GM12892 (cell line): ENCODE measurements around the gene LTB4R.
"Not testable (repeated sequence)": the region's sequence is repeated elsewhere in the genome, so short reads cannot be mapped to it uniquely, and the experiment has no call there.

Source experiments
- DNase-seq: peaks from one replicate; pipeline ENCODE4 v3.0.0; 2011; ENCODE audit not compliant: insufficient read length
- FAIRE-seq: peaks from 2 replicates; lab custom pipeline; 2011; peaks lifted over from hg19 to GRCh38; lab: Jason Lieb, UNC
- POLR2A ChIP-seq: IDR thresholded peaks from 2 replicates; pipeline ENCODE4 v1.6.1; 2011; ENCODE audit warnings: low read depth, low read length, control low read depth
- POLR2AphosphoS5 ChIP-seq: IDR thresholded peaks from 2 replicates; pipeline ENCODE4 v1.6.1; 2011; ENCODE audit warnings: low read depth, low read length, control low read depth
- TAF1 ChIP-seq: IDR thresholded peaks from 2 replicates; pipeline ENCODE4 v1.6.1; 2011; ENCODE audit warnings: low read depth, mild to moderate bottlenecking, control low read depth, low read length, borderline replicate concordance

Gene LTB4R

DNA sequence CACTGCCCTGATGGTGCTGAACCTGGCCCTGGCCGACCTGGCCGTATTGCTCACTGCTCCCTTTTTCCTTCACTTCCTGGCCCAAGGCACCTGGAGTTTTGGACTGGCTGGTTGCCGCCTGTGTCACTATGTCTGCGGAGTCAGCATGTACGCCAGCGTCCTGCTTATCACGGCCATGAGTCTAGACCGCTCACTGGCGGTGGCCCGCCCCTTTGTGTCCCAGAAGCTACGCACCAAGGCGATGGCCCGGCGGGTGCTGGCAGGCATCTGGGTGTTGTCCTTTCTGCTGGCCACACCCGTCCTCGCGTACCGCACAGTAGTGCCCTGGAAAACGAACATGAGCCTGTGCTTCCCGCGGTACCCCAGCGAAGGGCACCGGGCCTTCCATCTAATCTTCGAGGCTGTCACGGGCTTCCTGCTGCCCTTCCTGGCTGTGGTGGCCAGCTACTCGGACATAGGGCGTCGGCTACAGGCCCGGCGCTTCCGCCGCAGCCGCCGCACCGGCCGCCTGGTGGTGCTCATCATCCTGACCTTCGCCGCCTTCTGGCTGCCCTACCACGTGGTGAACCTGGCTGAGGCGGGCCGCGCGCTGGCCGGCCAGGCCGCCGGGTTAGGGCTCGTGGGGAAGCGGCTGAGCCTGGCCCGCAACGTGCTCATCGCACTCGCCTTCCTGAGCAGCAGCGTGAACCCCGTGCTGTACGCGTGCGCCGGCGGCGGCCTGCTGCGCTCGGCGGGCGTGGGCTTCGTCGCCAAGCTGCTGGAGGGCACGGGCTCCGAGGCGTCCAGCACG, 4.7 kb downstream of the LTB4R start:
- TF ChIP-seq POLR2A (no peak), POLR2AphosphoS5 (no peak), TAF1 (no peak)
- FAIRE-seq (no peak), DNase-seq (no peak)

DNA sequence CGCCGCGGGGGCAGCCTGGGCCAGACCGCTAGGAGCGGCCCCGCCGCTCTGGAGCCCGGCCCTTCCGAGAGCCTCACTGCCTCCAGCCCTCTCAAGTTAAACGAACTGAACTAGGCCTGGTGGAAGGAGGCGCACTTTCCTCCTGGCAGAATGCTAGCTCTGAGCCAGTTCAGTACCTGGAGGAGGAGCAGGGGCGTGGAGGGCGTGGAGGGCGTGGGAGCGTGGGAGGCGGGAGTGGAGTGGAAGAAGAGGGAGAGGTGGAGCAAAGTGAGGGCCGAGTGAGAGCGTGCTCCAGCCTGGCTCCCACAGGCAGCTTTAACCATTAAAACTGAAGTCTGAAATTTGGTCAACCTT, 5.3 kb downstream of the LTB4R start:
- no peak for TF ChIP-seq POLR2AphosphoS5
- TF ChIP-seq POLR2A: no peak
- no peak for TF ChIP-seq TAF1
- FAIRE-seq: no peak
- DNase-seq: no peak

DNA sequence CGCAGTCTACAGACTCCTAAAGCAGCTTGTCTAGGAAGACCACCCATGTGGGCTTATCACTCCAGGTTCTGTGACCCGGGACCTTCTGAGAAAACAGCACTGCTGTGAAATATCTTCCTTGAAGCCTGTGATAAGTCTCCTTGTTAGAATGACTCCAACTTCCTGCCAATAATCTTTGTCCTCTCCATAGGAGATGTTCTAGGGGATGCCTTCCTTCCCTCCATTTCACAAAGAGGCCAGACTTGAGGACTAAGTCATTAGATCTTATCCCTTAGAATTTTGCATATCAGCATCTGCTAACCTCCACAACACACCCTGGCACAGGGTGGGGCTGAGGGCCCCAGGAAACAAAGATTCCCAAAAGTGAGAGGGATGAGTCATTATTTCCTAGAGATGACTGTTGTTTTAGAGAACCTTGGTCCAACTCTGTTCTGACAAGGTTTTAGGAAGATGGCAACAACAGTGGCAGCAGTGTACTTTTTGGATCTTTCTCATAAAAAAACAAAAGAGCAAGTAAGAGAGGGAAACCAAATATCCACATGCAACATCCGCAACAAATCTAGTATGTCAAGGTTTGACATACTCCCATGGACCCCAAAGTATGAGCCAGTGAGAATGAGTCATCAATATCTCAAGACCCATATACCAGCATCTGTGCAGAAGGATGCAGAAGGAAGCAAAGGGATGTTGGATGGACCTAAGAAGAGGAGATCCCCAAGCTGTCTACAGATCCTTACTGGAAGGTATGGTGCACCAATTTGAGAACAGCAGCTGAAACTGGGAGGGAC, 6.0 kb downstream of the LTB4R start:
- FAIRE-seq (no peak), DNase-seq (no peak)
- TF ChIP-seq POLR2AphosphoS5: no peak

DNA sequence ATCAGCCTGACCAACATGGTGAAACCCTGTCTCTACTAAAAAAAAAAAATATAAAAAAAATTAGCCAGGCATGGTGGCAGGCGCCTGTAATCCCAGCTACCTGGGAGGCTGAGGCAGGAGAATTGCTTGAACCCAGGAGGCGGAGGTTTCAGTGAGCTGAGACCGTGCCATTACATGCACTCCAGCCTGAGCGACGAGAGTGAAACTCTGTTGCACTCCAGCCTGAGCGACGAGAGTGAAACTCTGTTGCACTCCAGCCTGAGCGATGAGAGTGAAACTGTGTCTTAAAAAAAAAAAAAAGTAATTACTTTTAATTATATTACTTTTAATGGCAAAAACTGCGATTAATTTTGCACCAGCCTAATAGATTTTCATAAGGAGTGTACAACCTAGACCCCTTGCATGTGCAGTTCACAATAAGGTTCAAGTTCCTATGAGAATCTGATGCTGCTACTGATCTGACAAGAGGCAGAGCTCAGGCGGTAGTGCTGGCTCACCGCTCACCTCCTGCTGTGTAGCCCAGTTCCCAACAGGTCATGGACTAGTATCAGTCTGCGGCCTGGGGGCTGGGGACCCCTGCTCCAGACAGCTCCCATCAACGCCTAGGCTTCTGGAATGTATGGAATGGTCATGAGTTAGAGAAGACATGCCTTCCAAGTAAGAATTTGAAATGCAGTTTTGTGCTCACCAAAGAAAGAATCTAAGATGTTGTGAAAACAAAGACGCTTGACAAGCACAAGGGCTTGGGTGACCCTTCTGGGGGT, 10.1 kb downstream of the LTB4R start:
- FAIRE-seq: no peak
- TF ChIP-seq POLR2A: no peak
- no peak for TF ChIP-seq POLR2AphosphoS5
- TF ChIP-seq TAF1: no peak

DNA sequence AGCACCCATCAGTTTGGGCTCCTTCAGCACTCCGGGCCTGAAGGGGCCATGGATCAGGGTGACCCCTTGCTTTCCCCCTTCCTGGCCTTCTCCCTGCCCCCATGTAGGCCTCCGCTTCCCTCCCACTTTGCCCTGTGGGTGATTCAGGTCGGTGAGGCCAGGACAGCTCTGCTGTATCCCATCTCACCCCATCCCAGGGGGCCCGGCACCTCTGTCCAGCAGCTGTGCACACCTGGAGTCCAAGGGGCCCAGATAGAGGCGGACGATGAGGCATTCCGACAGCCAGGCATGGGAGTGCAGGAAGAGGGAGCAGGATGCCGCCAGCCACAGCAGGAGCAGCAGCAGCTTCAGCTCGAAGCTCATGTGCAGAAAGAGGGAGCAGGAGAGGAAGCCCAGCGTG, 11.4 kb downstream of the LTB4R start:
- DNase-seq: no peak
- FAIRE-seq: no peak
- TF ChIP-seq POLR2A (no peak), POLR2AphosphoS5 (no peak), TAF1 (no peak)

More for the DNA sequence above, 10.1 kb downstream of the LTB4R start:
- no peak for DNase-seq

DNA sequence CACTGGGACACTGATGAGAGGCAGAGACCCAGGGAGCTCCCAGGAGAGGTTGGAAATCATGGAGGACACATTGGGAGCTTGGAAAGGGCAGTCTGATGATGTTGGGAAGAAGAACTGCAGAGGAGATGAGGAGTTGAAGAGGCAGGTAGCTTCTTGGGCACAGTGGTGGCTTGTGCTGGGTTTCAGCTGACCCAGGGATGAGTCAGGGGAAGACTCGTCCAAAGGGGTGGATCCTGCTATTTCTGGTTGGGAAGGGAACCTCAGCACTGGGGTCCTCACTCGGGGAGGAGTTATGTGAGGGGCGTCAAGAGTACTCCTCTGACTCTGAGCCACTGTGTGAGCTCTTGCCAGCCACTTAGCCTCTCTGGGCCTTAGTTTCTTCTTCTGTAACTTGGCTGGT, 12.0 kb downstream of the LTB4R start:
- TF ChIP-seq TAF1 (no peak), POLR2AphosphoS5 (no peak), POLR2A (no peak)
- no peak for FAIRE-seq
- no peak for DNase-seq

DNA sequence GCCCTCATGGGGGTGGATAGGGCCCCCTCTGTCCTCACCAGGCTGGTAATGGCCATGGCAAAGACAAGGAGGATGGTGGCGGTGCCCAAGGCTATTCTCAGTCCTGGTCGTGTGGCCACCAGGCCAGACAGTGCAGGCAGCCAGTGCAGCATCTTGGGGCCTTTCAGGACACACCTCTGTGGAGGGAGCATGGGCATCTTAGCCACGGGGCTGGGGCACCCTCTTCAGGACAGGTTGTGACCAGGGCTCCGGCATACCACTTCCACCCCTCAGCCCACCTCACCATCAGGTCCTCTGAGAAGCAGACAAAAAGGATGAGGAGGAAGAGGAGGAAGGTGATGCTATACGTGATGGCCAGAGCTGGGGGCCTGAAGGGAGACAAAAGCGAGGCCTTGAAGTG, 12.7 kb downstream of the LTB4R start:
- FAIRE-seq: no peak
- no peak for TF ChIP-seq POLR2AphosphoS5
- TF ChIP-seq POLR2A: no peak
- no peak for TF ChIP-seq TAF1
- no peak for DNase-seq

DNA sequence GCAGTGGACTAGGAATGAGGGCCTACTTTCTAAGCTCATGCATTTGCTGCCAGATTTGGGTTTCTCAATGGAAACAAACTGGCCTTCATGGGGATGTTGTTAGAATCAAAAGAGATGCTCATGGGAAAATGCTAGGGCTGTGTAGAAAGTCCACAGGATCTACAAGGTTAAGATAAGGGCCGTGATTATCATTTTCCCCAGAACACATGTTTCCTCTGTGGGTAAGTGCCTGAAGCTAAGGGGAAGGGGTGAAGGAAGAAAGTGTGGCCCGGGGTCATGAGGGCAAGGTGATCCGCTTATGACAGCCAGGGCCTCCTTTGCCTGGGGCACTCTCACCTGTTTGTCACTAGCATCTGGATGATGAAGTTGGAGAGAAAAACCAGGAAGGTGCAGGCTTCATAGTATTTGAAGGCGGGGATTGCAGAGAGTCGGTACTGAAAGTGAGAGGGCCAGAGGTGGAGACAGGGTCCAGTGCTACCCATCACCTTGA, 13.8 kb downstream of the LTB4R start:
- TF ChIP-seq POLR2AphosphoS5: no peak
- no peak for TF ChIP-seq POLR2A
- no peak for DNase-seq
- no peak for FAIRE-seq

DNA sequence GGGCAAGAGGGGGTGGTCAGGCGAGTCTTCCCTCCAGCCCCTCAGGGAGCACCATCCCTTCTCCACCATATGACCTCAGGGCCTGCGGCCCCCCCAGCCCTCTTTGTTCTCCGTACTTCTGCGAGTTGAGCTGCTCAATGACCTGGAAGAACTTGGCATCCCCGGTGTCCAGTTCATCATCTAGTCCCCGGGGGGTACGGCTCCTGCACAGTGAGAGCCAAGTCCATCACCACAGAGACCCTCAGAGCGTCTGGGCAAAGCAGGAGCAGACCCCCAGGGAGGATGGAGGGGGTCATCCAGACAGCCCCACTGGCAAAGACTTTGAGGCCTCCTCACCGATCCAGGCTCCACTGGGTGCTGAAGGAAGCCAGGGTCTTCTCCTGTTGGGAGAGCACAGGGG, 14.7 kb downstream of the LTB4R start:
- DNase-seq (no peak), FAIRE-seq (no peak)
- TF ChIP-seq TAF1: no peak
- TF ChIP-seq POLR2A: no peak
- TF ChIP-seq POLR2AphosphoS5: no peak

DNA sequence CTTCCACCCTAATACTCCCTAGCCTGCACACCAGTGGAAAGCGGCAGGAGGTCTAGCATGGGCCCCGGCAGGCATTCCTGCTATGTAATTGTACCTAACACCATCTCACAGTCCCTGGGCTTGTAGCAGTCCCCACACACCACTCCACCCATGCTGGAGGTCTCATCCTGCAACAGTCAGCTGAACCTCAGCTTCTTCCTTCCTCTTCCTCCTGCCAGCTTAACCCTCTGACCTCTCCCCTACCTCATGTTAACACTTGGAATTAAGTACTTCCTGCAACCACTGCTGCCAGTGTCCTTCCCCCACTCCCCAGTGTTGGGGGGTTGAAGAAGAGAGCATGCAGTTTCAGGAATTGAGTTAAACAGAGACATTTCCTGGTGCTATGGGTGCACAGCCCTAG, 16.0 kb downstream of the LTB4R start:
- no peak for TF ChIP-seq POLR2A
- TF ChIP-seq TAF1: no peak
- TF ChIP-seq POLR2AphosphoS5: no peak
- FAIRE-seq: no peak
- DNase-seq: no peak

DNA sequence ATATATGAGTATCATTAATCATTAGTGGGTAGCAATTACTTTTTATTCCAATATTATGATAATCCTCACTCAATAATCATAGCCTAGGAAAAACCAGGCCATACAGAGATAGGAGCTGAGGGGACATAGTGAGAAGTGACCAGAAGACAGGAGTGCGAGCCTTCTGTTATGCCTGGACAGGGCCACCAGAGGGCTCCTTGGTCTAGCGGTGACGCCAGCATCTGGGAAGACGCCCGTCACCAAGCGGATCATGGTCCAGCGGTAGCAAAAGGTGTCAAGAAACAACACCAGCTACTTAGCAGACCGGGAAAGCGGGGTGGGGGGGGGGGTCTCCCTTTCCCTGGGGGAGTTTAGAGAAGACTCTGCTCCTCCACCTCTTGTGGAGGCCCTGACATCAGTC, 16.6 kb downstream of the LTB4R start:
- not testable (repeated sequence) for FAIRE-seq, DNase-seq

DNA sequence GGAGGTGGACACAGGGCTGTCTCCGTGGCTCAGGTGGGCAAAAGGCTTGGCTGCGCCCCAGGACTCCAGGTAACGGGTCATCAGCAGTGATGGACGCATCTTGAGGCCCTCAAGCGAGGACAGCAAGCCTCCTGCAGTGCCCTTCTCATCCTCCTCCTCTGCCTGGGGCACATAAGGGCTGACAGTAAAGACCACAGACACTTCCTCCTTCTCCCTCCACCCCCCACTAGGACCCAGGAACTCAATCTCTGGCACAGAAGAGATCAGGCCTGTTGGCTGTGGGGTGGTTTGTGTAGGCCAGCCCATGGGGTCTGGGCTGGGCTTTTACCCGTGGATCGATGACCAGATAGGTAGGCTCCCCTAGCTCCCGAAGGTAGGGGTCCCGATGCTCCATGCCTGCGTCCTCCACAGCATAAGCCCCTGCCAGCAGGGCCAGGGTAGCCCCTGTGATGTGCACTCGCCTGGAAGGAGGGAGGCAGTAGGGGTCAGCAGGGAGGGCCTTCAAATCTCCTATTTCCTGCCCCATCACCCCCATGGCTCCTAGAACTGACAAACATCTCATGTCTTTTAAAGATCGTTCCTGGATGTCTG, 17.9 kb downstream of the LTB4R start:
- no peak for FAIRE-seq
- TF ChIP-seq TAF1: no peak
- no peak for TF ChIP-seq POLR2A
- TF ChIP-seq POLR2AphosphoS5: no peak
- no peak for DNase-seq
